ENCODE results near the gene TATDN2. TPM values are rescaled to one million over a fixed set of nuclear protein-coding genes. Genes with fewer than 3 reads are reported as not detected.
"Not testable (repeated sequence)": the region's sequence is repeated elsewhere in the genome, so short reads cannot be mapped to it uniquely, and the experiment has no call there.

The TATDN2 gene
- total RNA-seq, 1 donor: 19.2 TPM

- H3K4me3 ChIP-seq (ENCODE audit: insufficient read depth, low read length): no peak overlapping the region
- no peaks in the 10 kb centered on the region for H3K27me3 ChIP-seq (ENCODE audit: insufficient read depth, low read length)
- H2AFZ ChIP-seq (ENCODE audit: low read length): no peak overlapping the region
- no peak overlapping the region for H3K27ac ChIP-seq (ENCODE audit: low read depth, low read length)
- peaks cover 15% of the 10 kb centered on the region for H3K36me3 ChIP-seq (ENCODE audit: insufficient read depth, low read length)
- no peaks in the 10 kb centered on the region for H3K9me3 ChIP-seq (ENCODE audit: low read depth, low read length)
- TF ChIP-seq, protein P1, sequence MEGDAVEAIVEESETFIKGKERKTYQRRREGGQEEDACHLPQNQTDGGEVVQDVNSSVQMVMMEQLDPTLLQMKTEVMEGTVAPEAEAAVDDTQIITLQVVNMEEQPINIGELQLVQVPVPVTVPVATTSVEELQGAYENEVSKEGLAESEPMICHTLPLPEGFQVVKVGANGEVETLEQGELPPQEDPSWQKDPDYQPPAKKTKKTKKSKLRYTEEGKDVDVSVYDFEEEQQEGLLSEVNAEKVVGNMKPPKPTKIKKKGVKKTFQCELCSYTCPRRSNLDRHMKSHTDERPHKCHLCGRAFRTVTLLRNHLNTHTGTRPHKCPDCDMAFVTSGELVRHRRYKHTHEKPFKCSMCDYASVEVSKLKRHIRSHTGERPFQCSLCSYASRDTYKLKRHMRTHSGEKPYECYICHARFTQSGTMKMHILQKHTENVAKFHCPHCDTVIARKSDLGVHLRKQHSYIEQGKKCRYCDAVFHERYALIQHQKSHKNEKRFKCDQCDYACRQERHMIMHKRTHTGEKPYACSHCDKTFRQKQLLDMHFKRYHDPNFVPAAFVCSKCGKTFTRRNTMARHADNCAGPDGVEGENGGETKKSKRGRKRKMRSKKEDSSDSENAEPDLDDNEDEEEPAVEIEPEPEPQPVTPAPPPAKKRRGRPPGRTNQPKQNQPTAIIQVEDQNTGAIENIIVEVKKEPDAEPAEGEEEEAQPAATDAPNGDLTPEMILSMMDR (IDR thresholded peaks at IDR 0.05; ENCODE audit: extremely low read depth, low read depth, low read length): no peak
- H4K20me1 ChIP-seq (ENCODE audit: insufficient read depth, low read length): peaks cover 3% of the 10 kb centered on the region
- no peak overlapping the region for H3K4me2 ChIP-seq (ENCODE audit: insufficient read depth, low read length)
- DNase-seq (ENCODE audit: insufficient read length, low spot score, missing footprints): no peak
- H3K79me2 ChIP-seq (ENCODE audit: insufficient read depth, low read length): no peaks in the 10 kb centered on the region
- H3K4me1 ChIP-seq (ENCODE audit: insufficient read depth, low read length): peaks cover 6% of the 10 kb centered on the region
Measured at GRCh38 chr3:10294030-10294586, 45.8 kb downstream of the TATDN2 start.

- H3K4me2 ChIP-seq (ENCODE audit: insufficient read depth, low read length); H3K27ac ChIP-seq (ENCODE audit: low read depth, low read length); H3K27me3 ChIP-seq (ENCODE audit: insufficient read depth, low read length); DNase-seq (ENCODE audit: insufficient read length, low spot score, missing footprints); H3K9me3 ChIP-seq (ENCODE audit: low read depth, low read length); H3K4me3 ChIP-seq (ENCODE audit: insufficient read depth, low read length); H3K4me1 ChIP-seq (ENCODE audit: insufficient read depth, low read length); H3K79me2 ChIP-seq (ENCODE audit: insufficient read depth, low read length); H2AFZ ChIP-seq (ENCODE audit: low read length): not testable (repeated sequence)
- H4K20me1 ChIP-seq (ENCODE audit: insufficient read depth, low read length): peaks cover 11% of the 10 kb centered on the region
- peaks cover 44% of the 10 kb centered on the region for H3K36me3 ChIP-seq (ENCODE audit: insufficient read depth, low read length)
Measured at GRCh38 chr3:10298064-10298463, 49.8 kb downstream of the TATDN2 start.

DNA sequence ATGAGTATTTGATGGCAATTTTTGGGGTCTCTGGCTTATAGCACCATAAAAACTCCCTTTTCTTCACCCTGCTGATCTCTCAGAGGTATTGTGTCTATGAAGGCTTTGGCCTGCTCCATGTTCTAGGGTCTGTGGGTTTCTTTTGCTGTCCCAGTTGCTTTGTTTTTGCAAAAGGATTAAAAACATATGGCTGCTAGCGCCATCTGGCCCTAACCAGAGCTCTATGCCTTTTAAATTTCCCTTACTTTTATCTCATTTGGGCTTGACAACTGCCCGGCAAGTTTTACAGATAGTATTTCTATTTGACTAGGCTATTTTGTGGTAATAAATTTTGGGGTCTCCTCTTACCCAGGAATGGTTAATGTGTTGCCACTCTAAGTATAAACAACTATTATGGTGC, 50.9 kb downstream of the TATDN2 start:
- no peak overlapping the region for H3K27ac ChIP-seq (ENCODE audit: low read depth, low read length)
- TF ChIP-seq, protein P1 (IDR thresholded peaks at IDR 0.05; ENCODE audit: extremely low read depth, low read depth, low read length): peak; percentile 15
- no peaks in the 10 kb centered on the region for H3K79me2 ChIP-seq (ENCODE audit: insufficient read depth, low read length)
- DNase-seq (ENCODE audit: insufficient read length, low spot score, missing footprints): no peak
- no peak overlapping the region for H3K4me2 ChIP-seq (ENCODE audit: insufficient read depth, low read length)
- peaks cover 52% of the 10 kb centered on the region for H3K36me3 ChIP-seq (ENCODE audit: insufficient read depth, low read length)
- H4K20me1 ChIP-seq (ENCODE audit: insufficient read depth, low read length): peaks cover 15% of the 10 kb centered on the region
- no peaks in the 10 kb centered on the region for H3K9me3 ChIP-seq (ENCODE audit: low read depth, low read length)
- no peak overlapping the region for H3K4me3 ChIP-seq (ENCODE audit: insufficient read depth, low read length)
- H2AFZ ChIP-seq (ENCODE audit: low read length): no peak overlapping the region
- H3K4me1 ChIP-seq (ENCODE audit: insufficient read depth, low read length): no peaks in the 10 kb centered on the region
- H3K27me3 ChIP-seq (ENCODE audit: insufficient read depth, low read length): no peaks in the 10 kb centered on the region

- TF ChIP-seq, protein P1 (IDR thresholded peaks at IDR 0.05; ENCODE audit: extremely low read depth, low read depth, low read length): no peak
- H3K4me2 ChIP-seq (ENCODE audit: insufficient read depth, low read length): no peak overlapping the region
- H2AFZ ChIP-seq (ENCODE audit: low read length): no peak overlapping the region
- peaks cover 57% of the 10 kb centered on the region for H3K36me3 ChIP-seq (ENCODE audit: insufficient read depth, low read length)
- no peak overlapping the region for H3K4me3 ChIP-seq (ENCODE audit: insufficient read depth, low read length)
- H3K79me2 ChIP-seq (ENCODE audit: insufficient read depth, low read length): no peaks in the 10 kb centered on the region
- DNase-seq (ENCODE audit: insufficient read length, low spot score, missing footprints): no peak
- peaks cover 15% of the 10 kb centered on the region for H4K20me1 ChIP-seq (ENCODE audit: insufficient read depth, low read length)
- H3K27me3 ChIP-seq (ENCODE audit: insufficient read depth, low read length): no peaks in the 10 kb centered on the region
- no peaks in the 10 kb centered on the region for H3K9me3 ChIP-seq (ENCODE audit: low read depth, low read length)
- H3K4me1 ChIP-seq (ENCODE audit: insufficient read depth, low read length): no peaks in the 10 kb centered on the region
- no peak overlapping the region for H3K27ac ChIP-seq (ENCODE audit: low read depth, low read length)
Measured at GRCh38 chr3:10299679-10300078, 51.4 kb downstream of the TATDN2 start.
